Measurements from ENCODE around the gene PHF10.
A peak's percentile ranks its signal among the peaks of the same experiment; 100 is the strongest.

Gene PHF10

DNA sequence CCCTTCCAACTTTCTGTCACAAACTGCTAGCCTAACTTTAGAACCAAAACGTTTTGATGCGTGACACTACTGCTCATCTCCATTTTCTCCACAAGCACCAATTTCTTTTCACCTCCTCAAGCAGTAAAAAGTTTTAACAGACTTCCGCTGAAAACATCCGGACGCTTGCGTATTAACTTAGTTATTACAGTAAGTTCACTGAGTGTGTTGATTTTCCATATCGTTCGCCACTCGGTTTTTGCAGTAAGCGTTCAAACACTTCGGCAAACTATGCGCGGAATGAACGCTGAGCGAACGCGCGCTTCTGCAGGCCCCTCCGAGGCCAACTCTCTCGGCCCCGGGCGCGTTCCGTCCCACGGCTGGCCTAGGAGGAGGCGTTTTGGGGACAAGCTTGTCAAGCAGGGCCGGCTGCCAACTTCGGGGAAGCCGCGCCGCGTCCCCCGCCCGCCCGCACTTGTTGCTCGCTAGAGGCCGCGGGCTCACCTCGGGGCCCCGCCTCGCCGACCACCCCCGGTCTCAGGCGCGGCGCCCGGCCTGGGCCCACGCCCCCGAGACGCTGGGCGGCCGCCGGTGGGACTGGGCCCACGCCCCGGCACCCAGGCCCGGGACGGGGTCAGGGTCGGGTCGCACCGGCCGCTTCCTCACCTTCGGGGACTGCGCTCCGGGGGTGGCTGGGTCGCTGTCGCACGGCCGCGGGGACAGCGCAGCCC, 945 bp downstream of the PHF10 start:
- TF ChIP-seq CREB1 (IDR thresholded peaks at IDR 0.05; ENCODE audit: low read depth) (no peak), EGR1 (IDR thresholded peaks at IDR 0.05) (no peak), NFIC (IDR thresholded peaks at IDR 0.05) (peak; percentile 58), CEBPB (IDR thresholded peaks at IDR 0.05) (no peak), REST (IDR thresholded peaks at IDR 0.05; ENCODE audit: low read depth) (no peak), TCF12 (IDR thresholded peaks at IDR 0.05; ENCODE audit: low read depth) (no peak), RAD21 (IDR thresholded peaks at IDR 0.05; ENCODE audit: low read depth) (no peak), FOXM1 (IDR thresholded peaks at IDR 0.05; ENCODE audit: borderline replicate concordance, low read depth) (no peak), EP300 (IDR thresholded peaks at IDR 0.05; ENCODE audit: borderline replicate concordance) (no peak), TAF1 (IDR thresholded peaks at IDR 0.05; ENCODE audit: low read depth) (no peak), TEAD4 (IDR thresholded peaks at IDR 0.05) (peak; percentile 43), ZBTB7A (IDR thresholded peaks at IDR 0.05; ENCODE audit: low read depth) (no peak), YY1 (IDR thresholded peaks at IDR 0.05; ENCODE audit: low read depth) (no peak)
- TF ChIP-seq, protein P1, sequence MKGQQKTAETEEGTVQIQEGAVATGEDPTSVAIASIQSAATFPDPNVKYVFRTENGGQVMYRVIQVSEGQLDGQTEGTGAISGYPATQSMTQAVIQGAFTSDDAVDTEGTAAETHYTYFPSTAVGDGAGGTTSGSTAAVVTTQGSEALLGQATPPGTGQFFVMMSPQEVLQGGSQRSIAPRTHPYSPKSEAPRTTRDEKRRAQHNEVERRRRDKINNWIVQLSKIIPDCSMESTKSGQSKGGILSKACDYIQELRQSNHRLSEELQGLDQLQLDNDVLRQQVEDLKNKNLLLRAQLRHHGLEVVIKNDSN (IDR thresholded peaks at IDR 0.05) = no peak
- TF ChIP-seq, protein P2, sequence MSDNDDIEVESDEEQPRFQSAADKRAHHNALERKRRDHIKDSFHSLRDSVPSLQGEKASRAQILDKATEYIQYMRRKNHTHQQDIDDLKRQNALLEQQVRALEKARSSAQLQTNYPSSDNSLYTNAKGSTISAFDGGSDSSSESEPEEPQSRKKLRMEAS (IDR thresholded peaks at IDR 0.05) = no peak; the same call in 1 of the 2 replicates

GRCh38 chr6:169722362-169723199, 1.7 kb downstream of the PHF10 start:
- TF ChIP-seq FOXM1 (IDR thresholded peaks at IDR 0.05; ENCODE audit: borderline replicate concordance, low read depth) (no peak), TCF12 (IDR thresholded peaks at IDR 0.05; ENCODE audit: low read depth) (no peak), REST (IDR thresholded peaks at IDR 0.05; ENCODE audit: low read depth) (no peak), TEAD4 (IDR thresholded peaks at IDR 0.05) (0 out of 2 replicates have a peak, but pooled peaks have one; percentile 13), EP300 (IDR thresholded peaks at IDR 0.05; ENCODE audit: borderline replicate concordance) (no peak), EGR1 (IDR thresholded peaks at IDR 0.05) (no peak), CEBPB (IDR thresholded peaks at IDR 0.05) (no peak), ZBTB7A (IDR thresholded peaks at IDR 0.05; ENCODE audit: low read depth) (no peak), NFIC (IDR thresholded peaks at IDR 0.05) (0 out of 2 replicates have a peak, but pooled peaks have one; percentile 12)

DNA sequence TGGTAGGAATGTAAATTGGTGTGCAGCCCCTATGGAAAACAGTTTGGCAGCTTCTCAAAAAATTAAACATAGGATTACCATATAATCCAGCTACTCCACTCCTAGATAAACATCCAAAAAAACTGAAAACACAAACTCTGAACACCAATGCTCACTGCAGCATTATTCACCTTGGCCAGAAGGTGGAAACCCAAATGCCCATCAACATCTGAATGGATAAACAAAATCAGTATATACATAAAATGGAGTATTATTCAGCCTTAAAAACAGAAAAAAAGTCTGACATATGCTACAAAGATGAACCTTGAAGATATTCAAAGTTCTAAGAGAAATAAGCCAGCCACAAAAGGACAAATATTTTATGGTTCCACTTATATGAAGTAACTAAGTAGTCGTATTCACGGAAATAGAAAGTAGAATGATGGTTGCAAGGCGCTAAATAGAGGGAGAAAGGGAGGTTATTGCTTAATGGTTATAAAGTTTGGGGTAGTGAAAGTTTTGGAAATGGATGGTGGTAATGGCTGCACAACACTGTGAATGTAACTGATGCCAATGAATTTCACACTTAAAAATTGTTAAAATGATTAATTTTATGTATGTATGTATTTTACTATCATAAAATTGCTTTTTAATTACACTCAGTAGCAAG, 4.0 kb downstream of the PHF10 start:
- TF ChIP-seq EP300 (IDR thresholded peaks at IDR 0.05; ENCODE audit: borderline replicate concordance) = no peak
- TF ChIP-seq NFIC (IDR thresholded peaks at IDR 0.05) = no peak
- TF ChIP-seq EGR1 (IDR thresholded peaks at IDR 0.05) = no peak
- no peak for TF ChIP-seq FOXM1 (IDR thresholded peaks at IDR 0.05; ENCODE audit: borderline replicate concordance, low read depth)
- no peak for TF ChIP-seq CEBPB (IDR thresholded peaks at IDR 0.05)
- TF ChIP-seq TCF12 (IDR thresholded peaks at IDR 0.05; ENCODE audit: low read depth) = no peak
- TF ChIP-seq RAD21 (IDR thresholded peaks at IDR 0.05; ENCODE audit: low read depth) = no peak
- TF ChIP-seq, protein P2 (IDR thresholded peaks at IDR 0.05) = no peak
- no peak for TF ChIP-seq YY1 (IDR thresholded peaks at IDR 0.05; ENCODE audit: low read depth)
- no peak for TF ChIP-seq TEAD4 (IDR thresholded peaks at IDR 0.05)
- no peak for TF ChIP-seq REST (IDR thresholded peaks at IDR 0.05; ENCODE audit: low read depth)
- TF ChIP-seq CREB1 (IDR thresholded peaks at IDR 0.05; ENCODE audit: low read depth) = no peak
- TF ChIP-seq, protein P1 (IDR thresholded peaks at IDR 0.05) = no peak
- TF ChIP-seq TAF1 (IDR thresholded peaks at IDR 0.05; ENCODE audit: low read depth) = no peak
- no peak for TF ChIP-seq ZBTB7A (IDR thresholded peaks at IDR 0.05; ENCODE audit: low read depth)
